Measurements from ENCODE around the gene GRK5. TPM values are rescaled to one million over a fixed set of nuclear protein-coding genes. Genes with fewer than 3 reads are reported as not detected.
A peak's percentile ranks its signal among the peaks of the same experiment; 100 is the strongest.

The GRK5 gene
- total RNA-seq, 1 donor from 2014 or later, result 68.7 TPM

- no peak for DNase-seq
- ATAC-seq, result no peak
- intact Hi-C loops (cut with DNase I), result no loop called here
Measured at GRCh38 chr10:119211176-119211575, 3.8 kb downstream of the GRK5 start.

GRCh38 chr10:119211625-119212441, 4.5 kb downstream of the GRK5 start:
- DNase-seq, result no peak
- no peak for TF ChIP-seq CTCF (IDR thresholded peaks at IDR 0.05)
- peaks cover 73% of the 10 kb centered on the region for H3K4me1 ChIP-seq
- intact Hi-C loops (cut with DNase I), result no loop called here
- ATAC-seq, result no peak
- H3K4me3 ChIP-seq, result peak overlapping the region; percentile 79
- no peaks in the 10 kb centered on the region for H3K27me3 ChIP-seq (ENCODE audit: low read depth)
- H3K27ac ChIP-seq, result peak overlapping the region; percentile 84
- no peaks in the 10 kb centered on the region for H3K9me3 ChIP-seq
- H3K36me3 ChIP-seq, result no peaks in the 10 kb centered on the region

More at GRCh38 chr10:119211176-119211575, 3.8 kb downstream of the GRK5 start:
- no peaks in the 10 kb centered on the region for H3K36me3 ChIP-seq
- no peaks in the 10 kb centered on the region for H3K27me3 ChIP-seq (ENCODE audit: low read depth)
- H3K9me3 ChIP-seq, result no peaks in the 10 kb centered on the region
- no peak for TF ChIP-seq CTCF (IDR thresholded peaks at IDR 0.05)
- peak overlapping the region; percentile 84 for H3K27ac ChIP-seq
- H3K4me3 ChIP-seq, result peak overlapping the region; percentile 79
- H3K4me1 ChIP-seq, result peaks cover 71% of the 10 kb centered on the region

GRCh38 chr10:119215371-119215770, 8.0 kb downstream of the GRK5 start:
- Histone ChIP-seq H3K36me3 (no peaks in the 10 kb centered on the region), H3K27me3 (ENCODE audit: low read depth) (no peaks in the 10 kb centered on the region), H3K4me3 (no peak overlapping the region), H3K27ac (no peak overlapping the region), H3K4me1 (peaks cover 88% of the 10 kb centered on the region), H3K9me3 (no peaks in the 10 kb centered on the region)
- intact Hi-C loops (cut with DNase I), result no loop called here
- no peak for ATAC-seq
- no peak for DNase-seq
- no peak for TF ChIP-seq CTCF (IDR thresholded peaks at IDR 0.05)

- H3K4me1 ChIP-seq, result peaks cover 91% of the 10 kb centered on the region
- intact Hi-C loops (cut with DNase I), result no loop called here
- no peak for DNase-seq
Measured at GRCh38 chr10:119216127-119216526, 8.8 kb downstream of the GRK5 start.

GRCh38 chr10:119217401-119217800, 10.0 kb downstream of the GRK5 start:
- H3K27ac ChIP-seq, result no peak overlapping the region
- no peaks in the 10 kb centered on the region for H3K9me3 ChIP-seq
- no peak overlapping the region for H3K4me3 ChIP-seq
- intact Hi-C loops (cut with DNase I), result no loop called here
- DNase-seq (no peak), ATAC-seq (no peak)
- TF ChIP-seq CTCF (IDR thresholded peaks at IDR 0.05), result no peak
- peaks cover 91% of the 10 kb centered on the region for H3K4me1 ChIP-seq
- H3K36me3 ChIP-seq, result no peaks in the 10 kb centered on the region
- no peaks in the 10 kb centered on the region for H3K27me3 ChIP-seq (ENCODE audit: low read depth)

More at GRCh38 chr10:119216127-119216526, 8.8 kb downstream of the GRK5 start:
- no peak for TF ChIP-seq CTCF (IDR thresholded peaks at IDR 0.05)
- no peaks in the 10 kb centered on the region for H3K27me3 ChIP-seq (ENCODE audit: low read depth)
- no peaks in the 10 kb centered on the region for H3K36me3 ChIP-seq
- H3K27ac ChIP-seq, result peak overlapping the region; percentile 41
- H3K4me3 ChIP-seq, result no peak overlapping the region
- no peak for ATAC-seq
- H3K9me3 ChIP-seq, result no peaks in the 10 kb centered on the region
